ENCODE data around the gene OPCML. TPM values are rescaled to one million over a fixed set of nuclear protein-coding genes. Genes with fewer than 3 reads are reported as not detected.

OPCML gene
- total and polyA plus RNA-seq, 4 donors = under 0.01 to 0.01 TPM; not detected in 2

- H3K4me1 ChIP-seq (ENCODE audit: control insufficient read depth in 4 of 4, insufficient read depth in 4 of 4, low read length in 3 of 4) = no peaks in the 10 kb centered on the region
- no peak for DNase-seq (ENCODE audit: low spot score)
- no peak overlapping the region for H3K9ac ChIP-seq (ENCODE audit: low read depth in 1 of 2, low read length in 2 of 2)
- peaks cover 0 to 5% (median 0%) of the 10 kb centered on the region in 4 donors for H3K27me3 ChIP-seq (ENCODE audit: control insufficient read depth in 4 of 4, insufficient read depth in 4 of 4, low read length in 3 of 4)
- no peak for TF ChIP-seq YY1 (IDR thresholded peaks at IDR 0.05)
- no peak overlapping the region for H3K27ac ChIP-seq (ENCODE audit: low read depth in 1 of 2, low read length in 2 of 2)
- 63% methylated on average over 5 of the region's 5 CpGs for WGBS
- no peak overlapping the region for H3K4me3 ChIP-seq (ENCODE audit: low read depth in 1 of 3, low read length in 3 of 3)
- no peaks in the 10 kb centered on the region for H3K36me3 ChIP-seq (ENCODE audit: control insufficient read depth in 4 of 4, insufficient read depth in 3 of 4, low read depth in 1 of 4, low read length in 3 of 4)
- peaks cover 0 to 3% (median 0%) of the 10 kb centered on the region in 4 donors for H3K9me3 ChIP-seq (ENCODE audit: control insufficient read depth in 4 of 4, low read length in 3 of 4)
Observed at GRCh38 chr11:133339495-133340140, 192.7 kb downstream of the OPCML start.

- WGBS = 40% methylated on average over 2 of the region's 2 CpGs
- peaks cover 0 to 3% (median 0%) of the 10 kb centered on the region in 4 donors for H3K9me3 ChIP-seq (ENCODE audit: control insufficient read depth in 4 of 4, low read length in 3 of 4)
Observed at GRCh38 chr11:133338588-133338987, 193.7 kb downstream of the OPCML start.

GRCh38 chr11:133337951-133338418, 194.3 kb downstream of the OPCML start:
- no peak for DNase-seq (ENCODE audit: low spot score)
- TF ChIP-seq HNF4A (conservative IDR thresholded peaks at IDR 0.05) = no peak
- H3K36me3 ChIP-seq (ENCODE audit: control insufficient read depth in 4 of 4, insufficient read depth in 3 of 4, low read depth in 1 of 4, low read length in 3 of 4) = no peaks in the 10 kb centered on the region
- no peak overlapping the region for H3K4me3 ChIP-seq (ENCODE audit: low read depth in 1 of 3, low read length in 3 of 3)
- no peak overlapping the region for H3K27ac ChIP-seq (ENCODE audit: low read depth in 1 of 2, low read length in 2 of 2)
- peaks cover 0 to 5% (median 0%) of the 10 kb centered on the region in 4 donors for H3K27me3 ChIP-seq (ENCODE audit: control insufficient read depth in 4 of 4, insufficient read depth in 4 of 4, low read length in 3 of 4)
- 57% methylated on average over 7 of the region's 7 CpGs for WGBS
- H3K9ac ChIP-seq (ENCODE audit: low read depth in 1 of 2, low read length in 2 of 2) = no peak overlapping the region
- no peaks in the 10 kb centered on the region for H3K4me1 ChIP-seq (ENCODE audit: control insufficient read depth in 4 of 4, insufficient read depth in 4 of 4, low read length in 3 of 4)
- peaks cover 0 to 3% (median 0%) of the 10 kb centered on the region in 4 donors for H3K9me3 ChIP-seq (ENCODE audit: control insufficient read depth in 4 of 4, low read length in 3 of 4)

More at GRCh38 chr11:133338588-133338987, 193.7 kb downstream of the OPCML start:
- no peak overlapping the region for H3K4me3 ChIP-seq (ENCODE audit: low read depth in 1 of 3, low read length in 3 of 3)
- H3K9ac ChIP-seq (ENCODE audit: low read depth in 1 of 2, low read length in 2 of 2) = no peak overlapping the region
- peaks cover 0 to 5% (median 0%) of the 10 kb centered on the region in 4 donors for H3K27me3 ChIP-seq (ENCODE audit: control insufficient read depth in 4 of 4, insufficient read depth in 4 of 4, low read length in 3 of 4)
- H3K36me3 ChIP-seq (ENCODE audit: control insufficient read depth in 4 of 4, insufficient read depth in 3 of 4, low read depth in 1 of 4, low read length in 3 of 4) = no peaks in the 10 kb centered on the region
- H3K27ac ChIP-seq (ENCODE audit: low read depth in 1 of 2, low read length in 2 of 2) = no peak overlapping the region
- no peaks in the 10 kb centered on the region for H3K4me1 ChIP-seq (ENCODE audit: control insufficient read depth in 4 of 4, insufficient read depth in 4 of 4, low read length in 3 of 4)
- TF ChIP-seq SP1 (IDR thresholded peaks at IDR 0.05) = no peak
- DNase-seq (ENCODE audit: low spot score) = no peak

GRCh38 chr11:133337193-133337592, 195.1 kb downstream of the OPCML start:
- TF ChIP-seq NR2F2 (IDR thresholded peaks at IDR 0.05) (no peak), EGR1 (IDR thresholded peaks at IDR 0.05; ENCODE audit: low read depth in 2 of 2) (no peak), RXRA (IDR thresholded peaks at IDR 0.05) (no peak), FOXA2 (IDR thresholded peaks at IDR 0.05) (no peak), TAF1 (conservative IDR thresholded peaks at IDR 0.05) (no peak), ATF3 (IDR thresholded peaks at IDR 0.05) (no peak), YY1 (IDR thresholded peaks at IDR 0.05) (no peak), HNF4A (conservative IDR thresholded peaks at IDR 0.05) (no peak)
- no peak for DNase-seq (ENCODE audit: low spot score)
- no peak overlapping the region for H3K27ac ChIP-seq (ENCODE audit: low read depth in 1 of 2, low read length in 2 of 2)
- H3K27me3 ChIP-seq (ENCODE audit: control insufficient read depth in 4 of 4, insufficient read depth in 4 of 4, low read length in 3 of 4) = peaks cover 0 to 5% (median 0%) of the 10 kb centered on the region in 4 donors
- H3K4me3 ChIP-seq (ENCODE audit: low read depth in 1 of 3, low read length in 3 of 3) = no peak overlapping the region
- peaks cover 0 to 3% (median 0%) of the 10 kb centered on the region in 4 donors for H3K9me3 ChIP-seq (ENCODE audit: control insufficient read depth in 4 of 4, low read length in 3 of 4)
- no peak overlapping the region for H3K9ac ChIP-seq (ENCODE audit: low read depth in 1 of 2, low read length in 2 of 2)
- H3K36me3 ChIP-seq (ENCODE audit: control insufficient read depth in 4 of 4, insufficient read depth in 3 of 4, low read depth in 1 of 4, low read length in 3 of 4) = no peaks in the 10 kb centered on the region
- H3K4me1 ChIP-seq (ENCODE audit: control insufficient read depth in 4 of 4, insufficient read depth in 4 of 4, low read length in 3 of 4) = no peaks in the 10 kb centered on the region
- WGBS = 84% methylated on average over 4 of the region's 4 CpGs
